BLaER1 (cell line): ENCODE results near the gene SLCO2A1.

Source experiments
- H3K27ac ChIP-seq: shearing (Covaris generic); formaldehyde crosslinking; 2 replicates; pipeline ENCODE4 v1.8.1; 2022
- H3K27me3 ChIP-seq: shearing (Covaris generic); formaldehyde crosslinking; 2 replicates; pipeline ENCODE4 v1.8.1; 2022
- H3K36me3 ChIP-seq: shearing (Covaris generic); formaldehyde crosslinking; 2 replicates; pipeline ENCODE4 v1.8.1; 2022
- H3K4me1 ChIP-seq: shearing (Covaris generic); formaldehyde crosslinking; 2 replicates; pipeline ENCODE4 v1.8.1; 2022
- H3K4me2 ChIP-seq: shearing (Covaris generic); formaldehyde crosslinking; 2 replicates; pipeline ENCODE4 v1.8.1; 2022
- H3K4me3 ChIP-seq: shearing (Covaris generic); formaldehyde crosslinking; 2 replicates; pipeline ENCODE4 v1.8.1; 2022
- H3K9ac ChIP-seq: shearing (Covaris generic); formaldehyde crosslinking; 2 replicates; pipeline ENCODE4 v1.8.1; 2022
- H3K9me3 ChIP-seq: shearing (Covaris generic); formaldehyde crosslinking; 2 replicates; pipeline ENCODE4 v1.8.1; 2022
- H4K20me1 ChIP-seq: shearing (Covaris generic); formaldehyde crosslinking; 2 replicates; pipeline ENCODE4 v1.8.1; 2022
- Cebpa-rat ChIP-seq: shearing (Covaris generic); IDR thresholded peaks from 2 replicates; pipeline ENCODE4 v1.8.1; 2022

Gene SLCO2A1

GRCh38 chr3:133931084-133931483 is 98.6 kb downstream of the SLCO2A1 start:
- Histone ChIP-seq H3K9me3 (no peaks in the 10 kb centered on the region), H4K20me1 (no peaks in the 10 kb centered on the region), H3K27ac (no peak overlapping the region), H3K36me3 (no peaks in the 10 kb centered on the region), H3K4me3 (no peak overlapping the region), H3K4me2 (no peak overlapping the region), H3K4me1 (peaks cover 19% of the 10 kb centered on the region), H3K9ac (no peak overlapping the region), H3K27me3 (no peaks in the 10 kb centered on the region)
- no peak for TF ChIP-seq Cebpa-rat

- no peaks in the 10 kb centered on the region for H3K36me3 ChIP-seq
- no peak overlapping the region for H3K4me3 ChIP-seq
- no peak overlapping the region for H3K4me2 ChIP-seq
- TF ChIP-seq Cebpa-rat: no peak
- H3K9me3 ChIP-seq: no peaks in the 10 kb centered on the region
- H3K4me1 ChIP-seq: peaks cover 19% of the 10 kb centered on the region
- H3K9ac ChIP-seq: no peak overlapping the region
- H3K27me3 ChIP-seq: no peaks in the 10 kb centered on the region
- H4K20me1 ChIP-seq: no peaks in the 10 kb centered on the region
- H3K27ac ChIP-seq: no peak overlapping the region
Measured at GRCh38 chr3:133930341-133930933, 99.3 kb downstream of the SLCO2A1 start.

GRCh38 chr3:133928903-133929607 is 100.7 kb downstream of the SLCO2A1 start:
- Histone ChIP-seq H3K4me3 (no peak overlapping the region), H3K9ac (no peak overlapping the region), H3K4me2 (no peak overlapping the region), H3K9me3 (no peaks in the 10 kb centered on the region), H3K27ac (no peak overlapping the region), H4K20me1 (no peaks in the 10 kb centered on the region), H3K27me3 (no peaks in the 10 kb centered on the region), H3K36me3 (no peaks in the 10 kb centered on the region), H3K4me1 (peaks cover 12% of the 10 kb centered on the region)
- no peak for TF ChIP-seq Cebpa-rat

- H3K9me3 ChIP-seq: no peaks in the 10 kb centered on the region
- H3K27me3 ChIP-seq: no peaks in the 10 kb centered on the region
- H3K4me2 ChIP-seq: peak overlapping the region; percentile 90
- H3K36me3 ChIP-seq: no peaks in the 10 kb centered on the region
- H3K9ac ChIP-seq: no peak overlapping the region
- H4K20me1 ChIP-seq: no peaks in the 10 kb centered on the region
- TF ChIP-seq Cebpa-rat: no peak
- H3K27ac ChIP-seq: no peak overlapping the region
- no peak overlapping the region for H3K4me3 ChIP-seq
- H3K4me1 ChIP-seq: peaks cover 6% of the 10 kb centered on the region
Measured at GRCh38 chr3:133928136-133928893, 101.4 kb downstream of the SLCO2A1 start.

GRCh38 chr3:133927540-133928066 is 102.1 kb downstream of the SLCO2A1 start:
- Histone ChIP-seq H3K9ac (peak overlapping the region; percentile 59), H3K9me3 (no peaks in the 10 kb centered on the region), H3K4me1 (peaks cover 6% of the 10 kb centered on the region), H3K27me3 (no peaks in the 10 kb centered on the region), H3K4me2 (peak overlapping the region; percentile 90), H4K20me1 (no peaks in the 10 kb centered on the region), H3K27ac (0 out of 2 replicates have a peak overlapping the region, but pooled peaks have one; percentile 11), H3K36me3 (no peaks in the 10 kb centered on the region), H3K4me3 (peak overlapping the region; percentile 66)
- no peak for TF ChIP-seq Cebpa-rat

- H3K4me3 ChIP-seq: peak overlapping the region; percentile 66
Measured at GRCh38 chr3:133926736-133927539, 102.8 kb downstream of the SLCO2A1 start.

GRCh38 chr3:133925960-133926735 is 103.6 kb downstream of the SLCO2A1 start:
- no peaks in the 10 kb centered on the region for H3K36me3 ChIP-seq
- H3K4me3 ChIP-seq: no peak overlapping the region
- H3K4me2 ChIP-seq: no peak overlapping the region
- H3K9ac ChIP-seq: no peak overlapping the region
- peaks cover 6% of the 10 kb centered on the region for H3K4me1 ChIP-seq
- H3K9me3 ChIP-seq: no peaks in the 10 kb centered on the region
- TF ChIP-seq Cebpa-rat: no peak
- no peaks in the 10 kb centered on the region for H4K20me1 ChIP-seq
- no peaks in the 10 kb centered on the region for H3K27me3 ChIP-seq
- H3K27ac ChIP-seq: no peak overlapping the region

More at GRCh38 chr3:133926736-133927539, 102.8 kb downstream of the SLCO2A1 start:
- Histone ChIP-seq H3K9me3 (no peaks in the 10 kb centered on the region), H3K36me3 (no peaks in the 10 kb centered on the region), H3K4me1 (peaks cover 6% of the 10 kb centered on the region), H3K27ac (0 out of 2 replicates have a peak overlapping the region, but pooled peaks have one; percentile 11), H4K20me1 (no peaks in the 10 kb centered on the region), H3K4me2 (peak overlapping the region; percentile 90), H3K9ac (peak overlapping the region; percentile 59), H3K27me3 (no peaks in the 10 kb centered on the region)
- no peak for TF ChIP-seq Cebpa-rat

- Histone ChIP-seq H3K9ac (no peak overlapping the region), H3K27me3 (no peaks in the 10 kb centered on the region), H3K36me3 (no peaks in the 10 kb centered on the region), H4K20me1 (no peaks in the 10 kb centered on the region), H3K4me1 (peaks cover 6% of the 10 kb centered on the region), H3K4me2 (no peak overlapping the region), H3K27ac (no peak overlapping the region), H3K4me3 (no peak overlapping the region), H3K9me3 (no peaks in the 10 kb centered on the region)
- TF ChIP-seq Cebpa-rat: no peak
Measured at GRCh38 chr3:133924041-133924440, 105.7 kb downstream of the SLCO2A1 start.
